T-cell (primary cell): Measurements from ENCODE around the gene NUPR2. TPM values are rescaled to one million over a fixed set of nuclear protein-coding genes. Genes with fewer than 3 reads are reported as not detected.
A peak's percentile ranks its signal among the peaks of the same experiment; 100 is the strongest.
"Not testable (repeated sequence)": the region's sequence is repeated elsewhere in the genome, so short reads cannot be mapped to it uniquely, and the experiment has no call there.

ENCODE experiments used
- ATAC-seq, 4 experiments: fragments of 200-7000 bp in 3 of 4; fragments of 150-1000 bp in 1 of 4; cut with Tn5 transposase; replicated peaks in 1 of 4; 1 replicate in 3 of 4; 2 replicates in 1 of 4; pipeline ENCODE4 v1.10.0; 2021; ENCODE audit warnings: moderate library complexity in 3 of 4, mild to moderate bottlenecking in 2 of 4, moderate number of reproducible peaks in 1 of 4
- CTCF ChIA-PET, 2 donors: fragments of 300-600 bp; sonication (Branson Sonifier 250); formaldehyde crosslinking; loops; one replicate each; lab custom pipeline; 2022; ENCODE audit warnings: antibody characterized with exemption in 2 of 2; lab: Charles Lee
- POLR2A ChIA-PET, 2 donors: fragments of 300-600 bp; sonication (Branson Sonifier 250); formaldehyde crosslinking; loops; one replicate each; lab custom pipeline; 2022; ENCODE audit warnings: antibody characterized with exemption in 2 of 2; lab: Charles Lee
- DNase-seq, 35 experiments: peaks; one replicate each; pipeline versions ENCODE4 v3.0.0 to v3.0.0-alpha.2; 2013 to 2023
- H3K27ac ChIP-seq: one replicate; pipeline ENCODE4 v1.5.1; 2013; ENCODE audit warnings: low read length
- H3K27me3 ChIP-seq, 2 experiments: replicated peaks in 1 of 2; 1 replicate in 1 of 2; 2 replicates in 1 of 2; pipeline versions ENCODE4 v1.6.1 to v1.7.0; 2013; ENCODE audit warnings: low read length in 1 of 2, mixed read lengths in 1 of 2; ENCODE audit not compliant: control insufficient read depth in 2 of 2, insufficient read depth in 2 of 2; ENCODE audit errors: extremely low read depth in 1 of 2
- H3K36me3 ChIP-seq, 2 donors: 1 replicate in 1 of 2; 2 replicates in 1 of 2; pipeline versions ENCODE4 v1.6.1 to v1.7.0; 2013; ENCODE audit warnings: low read length in 1 of 2; ENCODE audit not compliant: control insufficient read depth in 2 of 2, insufficient read depth in 1 of 2; ENCODE audit errors: extremely low read depth in 1 of 2
- H3K4me1 ChIP-seq, 2 experiments: 1 replicate in 1 of 2; 2 replicates in 1 of 2; pipeline versions ENCODE4 v1.6.1 to v1.7.0; 2013; ENCODE audit warnings: low read length in 2 of 2, mixed read lengths in 1 of 2; ENCODE audit not compliant: insufficient read depth in 2 of 2, control insufficient read depth in 1 of 2; ENCODE audit errors: extremely low read depth in 1 of 2
- H3K4me3 ChIP-seq, 2 donors: 1 replicate in 1 of 2; 2 replicates in 1 of 2; pipeline versions ENCODE4 v1.5.1 to v1.7.0; 2013; ENCODE audit warnings: mild to moderate bottlenecking in 2 of 2, low read length in 1 of 2, moderate library complexity in 1 of 2; ENCODE audit not compliant: control insufficient read depth in 1 of 2; ENCODE audit errors: extremely low read depth in 1 of 2
- H3K9me3 ChIP-seq: 2 replicates; pipeline ENCODE4 v1.7.0; 2013
- H3K27ac Mint-ChIP-seq, 2 donors: one replicate each; pipeline ENCODE4 v1.8.0; 2020 to 2021; ENCODE audit warnings: mild to moderate bottlenecking in 2 of 2, mixed read lengths in 2 of 2
- H3K27me3 Mint-ChIP-seq, 2 donors: one replicate each; pipeline ENCODE4 v1.8.0; 2021 to 2022; ENCODE audit warnings: mixed read lengths in 2 of 2
- H3K36me3 Mint-ChIP-seq: one replicate; pipeline ENCODE4 v1.8.0; 2021; ENCODE audit warnings: mixed read lengths
- H3K4me1 Mint-ChIP-seq, 3 donors: one replicate each; pipeline ENCODE4 v1.8.0; 2020 to 2022; ENCODE audit warnings: mixed read lengths in 3 of 3, mild to moderate bottlenecking in 1 of 3
- H3K4me3 Mint-ChIP-seq, 3 donors: one replicate each; pipeline ENCODE4 v1.8.0; 2020 to 2022; ENCODE audit warnings: mild to moderate bottlenecking in 3 of 3, mixed read lengths in 3 of 3, moderate library complexity in 3 of 3
- H3K9me3 Mint-ChIP-seq, 3 donors: one replicate each; pipeline ENCODE4 v1.8.0; 2020 to 2022; ENCODE audit warnings: mixed read lengths in 3 of 3
- WGBS: methylation state at CpG from one replicate; pipeline ENCODE4 v1.1.5; 2013; ENCODE audit warnings: missing lambda C conversion rate; ENCODE audit not compliant: insufficient coverage; 5-methylcytosine and 5-hydroxymethylcytosine counted together
- total RNA-seq, 35 experiments: library from RNA in 6 of 35; stranded (reverse) in 6 of 35; fragments of 120-200 nt in 1 of 35; gene quantifications; one replicate each; pipeline versions ENCODE4 v1.2.1 to v1.2.4 and lab custom pipeline; 2013 to 2026

Gene NUPR2
- total RNA-seq, 5 donors from 2014 or later (not counting 1 experiment from before 2014, with no cell fraction given), result 0.67 TPM; not detected in 4

GRCh38 chr7:56080726-56081435, 35.3 kb downstream of the NUPR2 start:
- H3K27ac Mint-ChIP-seq, H3K4me1 ChIP-seq, H3K4me3 ChIP-seq, H3K4me3 Mint-ChIP-seq, H3K9me3 ChIP-seq, H3K4me1 Mint-ChIP-seq, H3K27me3 ChIP-seq, ATAC-seq, H3K27me3 Mint-ChIP-seq, H3K27ac ChIP-seq, DNase-seq, POLR2A ChIA-PET, H3K9me3 Mint-ChIP-seq: not testable (repeated sequence)
- peaks cover 14% of the 10 kb centered on the region for H3K36me3 Mint-ChIP-seq
- H3K36me3 ChIP-seq, result peaks cover 28 to 37% of the 10 kb centered on the region in 2 donors
- 96% methylated on average over 27 of the region's 28 CpGs for WGBS
- CTCF ChIA-PET, result interaction anchor here (0.6 kb wide), 2 partner anchors 16 to 133 kb away, joined by 3 to 4 read pairs; no protein-coding TSS in a partner anchor

GRCh38 chr7:56079450-56080185, 36.6 kb downstream of the NUPR2 start:
- peaks cover 14% of the 10 kb centered on the region for H3K36me3 Mint-ChIP-seq
- WGBS, result 93% methylated on average over 8 of the region's 12 CpGs
- H3K4me1 Mint-ChIP-seq, result no peaks in the 10 kb centered on the region
- Histone ChIP-seq H3K36me3 (peaks cover 28 to 37% of the 10 kb centered on the region in 2 donors), H3K27me3 (no peaks in the 10 kb centered on the region), H3K4me1 (peaks cover 0 to under 1% of the 10 kb centered on the region in 2 experiments), H3K27ac (no peak overlapping the region), H3K9me3 (no peaks in the 10 kb centered on the region), H3K4me3 (no peak overlapping the region)
- no peaks in the 10 kb centered on the region for H3K27me3 Mint-ChIP-seq
- DNase-seq, result no peak
- no peak overlapping the region for H3K4me3 Mint-ChIP-seq
- CTCF ChIA-PET, result no interaction called here
- POLR2A ChIA-PET, result interaction anchor here in 1 of 2 donors (0.6 kb wide), 1 partner anchor 51 kb away, joined by 9 read pairs; no protein-coding TSS in a partner anchor
- peak overlapping the region in 1 of 2 donors; percentile 22 for H3K27ac Mint-ChIP-seq
- ATAC-seq, result no peak
- H3K9me3 Mint-ChIP-seq, result no peaks in the 10 kb centered on the region

GRCh38 chr7:56078196-56078595, 38.0 kb downstream of the NUPR2 start:
- POLR2A ChIA-PET, result interaction anchor here (0.6 to 0.7 kb wide), 2 partner anchors 20 to 64 kb away, joined by 3 read pairs; no protein-coding TSS in a partner anchor

GRCh38 chr7:56077681-56078080, 38.5 kb downstream of the NUPR2 start:
- Histone ChIP-seq H3K36me3 (peaks cover 22 to 46% of the 10 kb centered on the region in 2 donors), H3K27ac (no peak overlapping the region), H3K4me1 (peaks cover 0 to 8% of the 10 kb centered on the region in 2 experiments), H3K27me3 (no peaks in the 10 kb centered on the region), H3K9me3 (no peaks in the 10 kb centered on the region), H3K4me3 (no peak overlapping the region)
- Mint-ChIP-seq H3K36me3 (peaks cover 21% of the 10 kb centered on the region), H3K27me3 (no peaks in the 10 kb centered on the region), H3K4me3 (no peak overlapping the region), H3K4me1 (peaks cover 5 to 7% (median 6%) of the 10 kb centered on the region in 3 donors), H3K9me3 (no peaks in the 10 kb centered on the region), H3K27ac (peak overlapping the region in 1 of 2 donors; percentile 4)
- ChIA-PET POLR2A (no interaction called here), CTCF (interaction anchor here (0.6 to 1.1 kb wide), 2 partner anchors 49 to 72 kb away, joined by 3 read pairs; no protein-coding TSS in a partner anchor)
- WGBS, result no CpG with 5 or more reads among the region's 3 CpGs
- DNase-seq, result no peak
- ATAC-seq, result no peak

More at GRCh38 chr7:56078196-56078595, 38.0 kb downstream of the NUPR2 start:
- CTCF ChIA-PET, result interaction anchor here in 1 of 2 donors (0.6 kb wide), 1 partner anchor 49 kb away, joined by 3 read pairs; no protein-coding TSS in a partner anchor
- ATAC-seq, result no peak
- Mint-ChIP-seq H3K4me3 (no peak overlapping the region), H3K9me3 (no peaks in the 10 kb centered on the region), H3K36me3 (peaks cover 17% of the 10 kb centered on the region), H3K27ac (no peak overlapping the region), H3K27me3 (no peaks in the 10 kb centered on the region), H3K4me1 (peaks cover 5 to 7% (median 6%) of the 10 kb centered on the region in 3 donors)
- H3K36me3 ChIP-seq, result peaks cover 25 to 41% of the 10 kb centered on the region in 2 donors
- DNase-seq, result no peak
- 97% methylated on average over 9 of the region's 16 CpGs for WGBS
- H3K4me1 ChIP-seq, result peaks cover 0 to 8% of the 10 kb centered on the region in 2 experiments
- H3K27me3 ChIP-seq, result no peaks in the 10 kb centered on the region
- no peak overlapping the region for H3K4me3 ChIP-seq
- H3K9me3 ChIP-seq, result no peaks in the 10 kb centered on the region
- H3K27ac ChIP-seq, result no peak overlapping the region

GRCh38 chr7:56074371-56074791, 41.8 kb downstream of the NUPR2 start:
- no peaks in the 10 kb centered on the region for H3K9me3 Mint-ChIP-seq
- ChIA-PET CTCF (interaction anchor here (0.8 to 3.8 kb wide), 14 partner anchors 10 to 793 kb away, joined by 3 to 32 read pairs (median 7); partner anchors contain the start of genes PSPH (in 2 of the 2), SUMF2 (in 2 of the 2), CCT6A (in 1 of the 2) and CHCHD2 (in 1 of the 2)), POLR2A (interaction anchor here (0.6 kb wide), 3 partner anchors 21 to 60 kb away, joined by 3 to 4 read pairs (median 3); partner anchors contain the start of gene PSPH (in 1 of the 2))
- no peak overlapping the region for H3K27ac Mint-ChIP-seq
- peaks cover 25% of the 10 kb centered on the region for H3K36me3 Mint-ChIP-seq
- H3K9me3 ChIP-seq, result no peaks in the 10 kb centered on the region
- peaks cover 5 to 7% (median 6%) of the 10 kb centered on the region in 3 donors for H3K4me1 Mint-ChIP-seq
- peaks cover 30 to 48% of the 10 kb centered on the region in 2 donors for H3K36me3 ChIP-seq
- ATAC-seq (peak; percentile 82 to 89 (median 82)), DNase-seq (peak in 34 of 35 experiments; percentile 10 to 75 (median 47))
- peaks cover 0 to 8% of the 10 kb centered on the region in 2 experiments for H3K4me1 ChIP-seq
- WGBS, result 17% methylated on average over 10 of the region's 19 CpGs
- H3K27me3 ChIP-seq, result no peaks in the 10 kb centered on the region
- no peak overlapping the region for H3K4me3 Mint-ChIP-seq
- H3K27me3 Mint-ChIP-seq, result no peaks in the 10 kb centered on the region
- no peak overlapping the region for H3K4me3 ChIP-seq
- H3K27ac ChIP-seq, result no peak overlapping the region

- H3K27me3 Mint-ChIP-seq, H3K27ac Mint-ChIP-seq, CTCF ChIA-PET, ATAC-seq, H3K9me3 ChIP-seq, H3K4me3 ChIP-seq, H3K27ac ChIP-seq, DNase-seq, H3K9me3 Mint-ChIP-seq, H3K27me3 ChIP-seq: not testable (repeated sequence)
- 91% methylated on average over 13 of the region's 13 CpGs for WGBS
- peaks cover 14 to 34% of the 10 kb centered on the region in 2 donors for H3K36me3 ChIP-seq
- POLR2A ChIA-PET, result interaction anchor here in 1 of 2 donors (1.2 kb wide), 1 partner anchor 15 kb away, joined by 4 read pairs; the partner anchor contains the start of genes CCT6A and PSPH
- peaks cover 28 to 31% (median 29%) of the 10 kb centered on the region in 3 donors for H3K4me1 Mint-ChIP-seq
- peaks cover 33% of the 10 kb centered on the region for H3K36me3 Mint-ChIP-seq
- H3K4me3 Mint-ChIP-seq, result peak overlapping the region in 1 of 3 donors; percentile 1
- H3K4me1 ChIP-seq, result peaks cover 7 to 21% of the 10 kb centered on the region in 2 experiments
These were observed 49.8 kb downstream of the NUPR2 start for GRCh38 chr7:56066376-56066775.
